ENCODE results near the gene DLX6.

- TF ChIP-seq POLR2AphosphoS5 (IDR thresholded peaks at IDR 0.05; ENCODE audit: low read depth, low read length): no peak
- TF ChIP-seq, protein P1, sequence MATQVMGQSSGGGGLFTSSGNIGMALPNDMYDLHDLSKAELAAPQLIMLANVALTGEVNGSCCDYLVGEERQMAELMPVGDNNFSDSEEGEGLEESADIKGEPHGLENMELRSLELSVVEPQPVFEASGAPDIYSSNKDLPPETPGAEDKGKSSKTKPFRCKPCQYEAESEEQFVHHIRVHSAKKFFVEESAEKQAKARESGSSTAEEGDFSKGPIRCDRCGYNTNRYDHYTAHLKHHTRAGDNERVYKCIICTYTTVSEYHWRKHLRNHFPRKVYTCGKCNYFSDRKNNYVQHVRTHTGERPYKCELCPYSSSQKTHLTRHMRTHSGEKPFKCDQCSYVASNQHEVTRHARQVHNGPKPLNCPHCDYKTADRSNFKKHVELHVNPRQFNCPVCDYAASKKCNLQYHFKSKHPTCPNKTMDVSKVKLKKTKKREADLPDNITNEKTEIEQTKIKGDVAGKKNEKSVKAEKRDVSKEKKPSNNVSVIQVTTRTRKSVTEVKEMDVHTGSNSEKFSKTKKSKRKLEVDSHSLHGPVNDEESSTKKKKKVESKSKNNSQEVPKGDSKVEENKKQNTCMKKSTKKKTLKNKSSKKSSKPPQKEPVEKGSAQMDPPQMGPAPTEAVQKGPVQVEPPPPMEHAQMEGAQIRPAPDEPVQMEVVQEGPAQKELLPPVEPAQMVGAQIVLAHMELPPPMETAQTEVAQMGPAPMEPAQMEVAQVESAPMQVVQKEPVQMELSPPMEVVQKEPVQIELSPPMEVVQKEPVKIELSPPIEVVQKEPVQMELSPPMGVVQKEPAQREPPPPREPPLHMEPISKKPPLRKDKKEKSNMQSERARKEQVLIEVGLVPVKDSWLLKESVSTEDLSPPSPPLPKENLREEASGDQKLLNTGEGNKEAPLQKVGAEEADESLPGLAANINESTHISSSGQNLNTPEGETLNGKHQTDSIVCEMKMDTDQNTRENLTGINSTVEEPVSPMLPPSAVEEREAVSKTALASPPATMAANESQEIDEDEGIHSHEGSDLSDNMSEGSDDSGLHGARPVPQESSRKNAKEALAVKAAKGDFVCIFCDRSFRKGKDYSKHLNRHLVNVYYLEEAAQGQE (IDR thresholded peaks at IDR 0.05; ENCODE audit: insufficient read depth in 1 of 2, low read depth in 2 of 2, low read length in 2 of 2): no peak
- no peak for TF ChIP-seq SIN3A (IDR thresholded peaks at IDR 0.05; ENCODE audit: borderline replicate concordance, insufficient read depth, low read length)
- TF ChIP-seq TAF1 (IDR thresholded peaks at IDR 0.05; ENCODE audit: borderline replicate concordance, insufficient read depth, low read length): no peak
- no peak for TF ChIP-seq FOXP2 (optimal IDR thresholded peaks at IDR 0.05; ENCODE audit: borderline replicate concordance, extremely low read depth, extremely low read length, insufficient read depth)
Measured at GRCh38 chr7:97025130-97025499, 19.8 kb downstream of the DLX6 start.
